HEK293 (cell line): ENCODE results near the gene MDFIC2.

Experiments used
- CTCF ChIP-seq: fragments of 450-650 bp; formaldehyde crosslinking; IDR thresholded peaks from 2 replicates; pipeline ENCODE4 v1.5.1; 2016; ENCODE audit warnings: missing biosample characterization, missing genetic modification characterization
- RBAK ChIP-seq: fragments of 450-650 bp; formaldehyde crosslinking; IDR thresholded peaks from 2 replicates; pipeline ENCODE4 v1.5.1; 2016; ENCODE audit warnings: missing biosample characterization, missing genetic modification characterization
- ZBTB17 ChIP-seq: fragments of 450-650 bp; formaldehyde crosslinking; IDR thresholded peaks from 2 replicates; pipeline ENCODE4 v1.5.1; 2016; ENCODE audit warnings: missing biosample characterization, missing genetic modification characterization
- ZNF37A ChIP-seq: fragments of 450-650 bp; IDR thresholded peaks from 2 replicates; pipeline ENCODE4 v1.5.1; 2018; ENCODE audit warnings: missing biosample characterization, missing genetic modification characterization

- TF ChIP-seq RBAK (tag by site-specific recombination) (no peak), CTCF (tag by site-specific recombination) (no peak), ZNF37A (tag by site-specific recombination) (no peak), ZBTB17 (tag by site-specific recombination) (no peak)
Observed at GRCh38 chr3:70250492-70250891, 61.9 kb downstream of the MDFIC2 start.
